Left lobe of liver (tissue), 2 donors: ENCODE measurements around the gene PARD3. TPM values are rescaled to one million over a fixed set of nuclear protein-coding genes. Genes with fewer than 3 reads are reported as not detected.
"Not testable (repeated sequence)": the region's sequence is repeated elsewhere in the genome, so short reads cannot be mapped to it uniquely, and the experiment has no call there.

ENCODE experiments used
- ATAC-seq: fragments of 200-7000 bp; cut with Tn5 transposase; one replicate; pipeline ENCODE4 v1.9.1; 2020; ENCODE audit warnings: mild to moderate bottlenecking, moderate library complexity
- DNase-seq: peaks from one replicate; pipeline ENCODE4 v3.0.0-alpha.2; 2020; ENCODE audit warnings: low spot score
- total RNA-seq: library from RNA; stranded (reverse); gene quantifications from one replicate; pipeline ENCODE4 v1.2.1, GENCODE V29; 2021
- donor health status: DM: no; HTN: no; CAD: no; lungs with moderate emphysema.
- donor health status: DM: no; HTN: yes; CAD: no.

Gene PARD3
- total RNA-seq, 1 donor from 2014 or later = 19.1 TPM

GRCh38 chr10:34294137-34294536, 521.0 kb downstream of the PARD3 start:
- DNase-seq = no peak

GRCh38 chr10:34292675-34293074, 522.4 kb downstream of the PARD3 start:
- ATAC-seq (no peak), DNase-seq (no peak)

More at GRCh38 chr10:34294137-34294536, 521.0 kb downstream of the PARD3 start:
- no peak for ATAC-seq

DNA sequence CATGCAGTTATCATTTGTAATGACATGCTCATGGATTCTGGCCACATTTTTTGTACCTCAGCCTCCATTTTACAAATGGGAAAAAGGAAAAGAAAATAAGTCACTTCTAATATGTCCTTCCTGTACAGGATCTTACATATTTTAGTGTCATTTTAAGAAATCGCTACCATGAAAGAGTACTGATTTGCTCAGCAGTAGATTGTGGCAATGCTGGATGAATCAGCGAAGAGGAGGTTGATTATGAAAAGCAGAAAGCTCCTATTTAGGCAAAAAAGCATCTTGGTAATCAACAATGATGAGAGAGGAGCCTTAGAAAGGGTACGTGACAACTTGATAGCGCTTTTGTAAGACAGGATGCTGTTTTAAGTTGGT, 522.9 kb downstream of the PARD3 start:
- DNase-seq (no peak), ATAC-seq (no peak)

DNA sequence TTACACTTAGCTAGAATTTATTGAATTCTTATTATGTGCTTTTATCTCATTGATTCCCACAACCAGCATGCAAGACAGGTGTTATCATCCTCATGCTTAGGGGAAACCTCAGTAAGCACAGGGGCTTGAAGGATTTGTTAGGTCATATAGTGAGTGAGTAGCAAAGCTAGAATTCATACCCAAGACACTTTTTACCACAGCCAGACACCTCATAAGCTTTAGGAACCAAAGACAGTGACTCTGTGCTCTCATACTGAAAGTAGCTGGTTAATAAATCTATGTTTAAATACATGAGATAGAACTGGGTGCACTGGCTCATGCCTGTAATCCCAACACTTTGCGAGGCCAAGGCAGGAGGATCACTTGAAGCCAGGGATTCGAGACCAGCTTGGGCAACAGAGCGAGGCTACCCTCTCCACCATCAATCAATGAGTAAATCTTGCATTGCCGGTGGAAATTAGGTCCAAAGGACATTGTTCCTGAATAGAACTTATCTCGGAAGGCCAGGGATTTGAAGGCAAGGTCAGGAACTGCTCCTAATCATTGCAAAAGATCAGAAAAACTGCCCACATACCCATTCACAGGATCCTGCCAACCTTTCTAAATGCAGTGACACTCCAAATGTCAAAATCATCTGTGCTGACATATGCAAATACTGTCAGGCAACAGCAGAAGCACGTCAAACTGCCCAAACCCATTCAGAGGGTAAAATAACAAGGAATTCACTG, 523.5 kb downstream of the PARD3 start:
- peak; percentile 72 for ATAC-seq
- no peak for DNase-seq

DNA sequence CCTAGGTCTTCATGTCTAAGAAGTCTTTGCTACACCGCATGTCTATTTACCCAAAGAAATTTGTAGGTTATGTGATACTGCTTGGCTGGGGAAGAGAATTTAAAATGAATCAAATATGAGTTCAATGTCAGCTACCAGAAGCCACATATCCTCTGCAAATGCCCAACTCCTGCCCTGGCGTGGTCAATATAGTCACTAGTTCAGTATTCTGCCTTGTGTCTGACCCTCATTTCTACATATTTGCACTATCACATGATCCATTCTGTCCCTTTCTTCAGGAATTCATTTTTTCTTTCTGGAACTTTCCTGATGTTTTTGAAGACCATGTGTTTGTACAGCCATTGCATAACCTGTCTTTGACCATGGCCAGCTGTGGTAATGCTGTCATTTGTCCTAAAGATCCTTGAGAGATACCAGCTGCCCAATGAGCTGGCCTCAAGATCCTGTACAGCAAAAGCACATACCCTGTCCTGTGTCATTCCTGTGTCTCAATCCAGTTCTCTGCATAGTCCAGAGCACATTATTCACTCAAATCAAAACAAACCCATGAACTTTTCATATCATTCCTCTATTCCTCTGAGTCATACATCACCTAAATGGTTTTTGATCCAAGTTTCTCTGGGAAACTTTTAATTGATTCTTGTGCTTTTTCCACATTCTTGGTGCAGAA, 524.5 kb downstream of the PARD3 start:
- DNase-seq (no peak), ATAC-seq (peak; percentile 25)

GRCh38 chr10:34288634-34289033, 526.5 kb downstream of the PARD3 start:
- no peak for DNase-seq
- no peak for ATAC-seq

DNA sequence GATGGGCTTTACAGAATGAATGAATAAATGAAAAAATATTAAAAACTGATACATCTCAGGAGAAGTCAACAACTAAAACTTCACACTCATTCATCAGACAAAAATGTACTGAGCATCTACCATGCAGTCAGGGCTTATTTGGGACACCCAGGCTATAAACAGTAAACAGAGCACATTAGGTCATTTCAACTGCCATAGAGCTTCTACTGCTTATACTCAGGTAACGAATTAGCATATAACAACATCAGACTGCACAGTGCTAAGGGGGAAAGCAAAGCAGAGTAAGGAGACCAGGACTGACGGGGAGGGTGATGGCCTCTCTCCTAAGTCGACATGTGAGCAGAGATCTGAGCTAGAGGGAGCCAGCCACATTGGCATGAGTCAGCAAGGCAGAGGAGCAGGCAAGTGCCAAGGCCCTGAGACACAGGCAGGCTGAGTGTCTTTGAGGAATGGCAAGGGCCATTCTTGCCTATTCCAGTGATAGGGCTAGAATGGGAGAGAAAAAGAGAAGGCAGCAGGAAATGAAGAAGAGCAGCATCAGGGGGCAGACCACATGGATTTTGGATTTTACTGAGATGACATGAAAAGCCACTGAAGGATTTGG, 528.9 kb downstream of the PARD3 start:
- ATAC-seq (peak; percentile 28), DNase-seq (no peak)

- ATAC-seq = no peak
- no peak for DNase-seq
Measured at GRCh38 chr10:34281661-34282582, 533.2 kb downstream of the PARD3 start.

DNA sequence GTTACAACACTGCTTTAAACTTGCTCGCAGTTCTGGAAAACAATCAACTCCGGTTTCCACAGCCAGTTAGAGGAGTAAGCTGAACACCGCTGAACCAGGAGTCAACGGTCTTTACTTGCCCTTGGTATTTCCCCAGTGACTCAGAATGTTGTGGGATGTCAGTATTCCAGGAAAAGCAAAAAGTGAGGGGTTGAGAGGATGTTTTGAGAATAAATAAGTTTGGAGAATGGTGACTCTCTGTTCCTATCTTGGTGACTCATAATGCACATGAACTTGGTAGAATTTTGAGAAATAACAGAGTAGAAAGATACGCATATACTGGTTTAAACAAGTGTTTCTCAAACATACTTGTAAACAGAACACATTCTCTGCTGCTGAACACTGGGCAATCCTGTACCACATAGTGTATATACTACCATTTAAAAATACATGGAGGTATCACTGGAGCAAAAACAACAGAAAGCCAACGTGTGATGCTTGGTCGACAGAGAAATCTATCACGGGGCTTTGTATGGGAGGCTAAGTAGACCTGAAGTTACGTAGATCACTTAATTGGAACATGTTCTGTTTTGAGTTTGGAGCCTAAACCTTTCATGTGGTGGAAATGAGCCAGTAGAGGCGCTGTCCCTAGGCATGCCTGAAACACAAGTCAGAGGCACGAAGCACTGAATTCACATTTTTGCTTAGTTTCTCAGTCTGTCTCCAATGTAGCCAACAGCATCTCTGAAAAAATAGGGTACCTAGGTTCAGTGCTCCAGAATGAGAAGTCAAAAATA, 534.3 kb downstream of the PARD3 start:
- DNase-seq (peak; percentile 53), ATAC-seq (peak; percentile 98)

DNA sequence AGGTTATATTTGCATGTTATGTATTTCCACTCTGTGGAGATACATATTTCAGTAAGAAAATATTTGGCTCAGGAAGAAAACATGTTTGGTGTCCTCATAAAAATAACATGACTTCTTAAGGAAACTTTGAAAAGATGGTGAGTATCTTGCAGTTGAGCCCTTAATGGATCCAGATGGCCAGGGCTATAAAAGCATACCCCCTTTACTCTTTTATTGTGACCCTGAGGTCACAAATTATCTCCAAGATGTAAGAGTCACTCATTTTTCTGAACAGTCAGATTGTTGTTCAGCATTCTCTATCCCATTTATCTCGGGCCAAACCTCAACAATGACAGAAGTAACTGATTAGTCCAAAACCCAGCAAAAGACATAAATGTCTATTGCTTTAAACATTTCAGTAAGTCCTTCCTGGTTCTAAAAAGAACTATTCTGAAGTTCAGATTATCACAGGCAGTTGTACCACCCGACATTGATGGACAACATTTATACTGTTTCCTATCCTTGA, 539.4 kb downstream of the PARD3 start:
- ATAC-seq (no peak), DNase-seq (no peak)

- DNase-seq (no peak), ATAC-seq (no peak)
Measured at GRCh38 chr10:34274906-34275305, 540.2 kb downstream of the PARD3 start.

GRCh38 chr10:34273340-34273739, 541.8 kb downstream of the PARD3 start:
- DNase-seq = no peak
- no peak for ATAC-seq

GRCh38 chr10:34272316-34272715, 542.8 kb downstream of the PARD3 start:
- ATAC-seq = no peak

DNA sequence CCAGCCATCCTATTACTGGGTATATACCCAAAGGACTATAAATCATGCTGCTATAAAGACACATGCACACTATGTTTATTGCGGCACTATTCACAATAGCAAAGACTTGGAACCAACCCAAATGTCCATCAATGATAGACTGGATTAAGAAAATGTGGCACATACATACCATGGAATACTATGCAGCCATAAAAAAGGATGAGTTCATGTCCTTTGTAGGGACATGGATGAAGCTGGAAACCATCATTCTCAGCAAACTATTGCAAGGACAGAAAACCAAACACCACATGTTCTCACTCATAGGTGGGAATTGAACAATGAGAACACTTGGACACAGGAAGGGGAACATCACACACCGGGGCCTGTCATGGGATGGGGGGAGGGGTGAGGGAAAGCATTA, 546.7 kb downstream of the PARD3 start:
- ATAC-seq, DNase-seq: not testable (repeated sequence)

More at GRCh38 chr10:34272316-34272715, 542.8 kb downstream of the PARD3 start:
- DNase-seq = no peak

DNA sequence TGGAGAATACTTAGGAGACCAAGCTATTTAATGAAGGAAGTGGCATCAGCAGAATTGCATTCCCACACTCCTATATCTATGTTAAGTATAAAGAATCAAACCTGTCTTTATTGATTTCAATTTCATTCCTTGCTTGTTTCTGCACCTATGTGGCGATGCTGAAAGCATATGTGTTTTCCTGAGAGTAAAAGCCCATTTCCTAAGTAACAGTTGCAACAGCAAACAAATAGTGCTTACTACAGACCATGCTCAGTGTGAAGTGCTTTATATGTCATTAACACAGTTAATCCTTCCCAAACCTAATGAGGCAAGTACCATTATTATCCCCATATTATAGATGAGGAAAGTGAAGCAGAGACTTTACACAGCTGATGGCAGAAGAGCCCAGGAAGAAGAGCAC, 552.1 kb downstream of the PARD3 start:
- ATAC-seq (no peak), DNase-seq (no peak)

GRCh38 chr10:34260904-34261303, 554.2 kb downstream of the PARD3 start:
- no peak for ATAC-seq

DNA sequence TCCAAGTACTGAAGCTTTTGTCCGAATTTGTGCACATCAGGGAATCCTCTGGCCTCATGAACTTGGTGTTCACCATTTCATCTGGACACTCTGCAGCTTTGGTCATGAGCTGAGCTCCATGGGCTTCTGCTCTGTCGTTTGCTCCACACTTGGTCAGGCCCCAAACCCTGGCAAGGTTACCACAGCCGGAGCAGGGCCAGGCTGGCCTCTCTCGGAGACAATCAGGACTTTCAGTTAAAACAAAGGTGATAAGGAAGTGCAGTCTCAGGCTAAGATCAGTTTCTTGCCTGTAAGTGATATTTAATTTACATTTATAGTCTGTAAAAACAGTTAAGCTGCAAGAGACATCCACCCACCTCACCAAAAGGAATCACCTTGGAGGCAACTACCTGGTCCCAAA, 558.9 kb downstream of the PARD3 start:
- no peak for DNase-seq
- ATAC-seq = no peak

More at GRCh38 chr10:34260904-34261303, 554.2 kb downstream of the PARD3 start:
- DNase-seq = no peak

DNA sequence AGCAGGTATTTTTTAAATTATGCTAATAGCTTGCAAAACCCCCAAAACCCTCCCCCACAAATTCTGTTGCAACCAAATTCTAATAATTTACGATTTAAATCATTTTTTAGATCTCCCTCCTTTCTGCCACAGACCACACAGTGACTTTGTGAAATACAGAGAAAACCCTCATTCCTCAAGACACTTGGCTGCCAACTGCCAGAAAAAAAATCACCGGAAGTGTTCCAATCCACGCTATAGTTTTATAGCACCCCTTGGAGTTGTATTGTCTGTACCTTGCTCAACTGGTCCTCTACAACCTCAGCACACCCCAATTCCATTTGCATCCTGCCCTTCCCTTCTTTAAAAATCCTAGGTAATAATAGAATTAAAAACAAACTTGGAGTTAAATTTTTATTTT, 560.1 kb downstream of the PARD3 start:
- DNase-seq = no peak
- ATAC-seq = no peak

- DNase-seq (no peak), ATAC-seq (no peak)
Measured at GRCh38 chr10:34254596-34254995, 560.5 kb downstream of the PARD3 start.

GRCh38 chr10:34252111-34252510, 563.0 kb downstream of the PARD3 start:
- peak; percentile 22 for ATAC-seq
- DNase-seq = no peak
